ENCODE data around the gene CSNK2A3.

DNA sequence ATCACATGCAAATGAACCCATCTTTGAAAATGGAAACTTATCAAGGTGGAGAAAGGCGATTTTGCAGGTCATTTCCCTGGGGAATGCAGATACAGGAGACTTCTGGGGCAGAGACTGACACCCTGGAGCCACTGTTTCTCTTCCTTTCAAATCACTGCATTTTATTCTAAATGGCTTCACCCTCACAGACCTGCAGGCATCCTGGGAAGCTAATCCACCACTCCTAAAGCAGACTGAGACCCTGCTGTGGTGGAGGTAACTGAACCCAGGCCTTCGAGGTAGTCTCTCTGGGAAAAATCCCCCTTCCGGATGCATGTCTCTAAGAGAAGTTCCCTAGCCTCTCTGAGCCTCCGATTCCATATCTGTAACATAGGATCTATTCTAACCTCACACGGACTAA lies 20.9 kb upstream of the CSNK2A3 start:
- TF ChIP-seq, protein P1, sequence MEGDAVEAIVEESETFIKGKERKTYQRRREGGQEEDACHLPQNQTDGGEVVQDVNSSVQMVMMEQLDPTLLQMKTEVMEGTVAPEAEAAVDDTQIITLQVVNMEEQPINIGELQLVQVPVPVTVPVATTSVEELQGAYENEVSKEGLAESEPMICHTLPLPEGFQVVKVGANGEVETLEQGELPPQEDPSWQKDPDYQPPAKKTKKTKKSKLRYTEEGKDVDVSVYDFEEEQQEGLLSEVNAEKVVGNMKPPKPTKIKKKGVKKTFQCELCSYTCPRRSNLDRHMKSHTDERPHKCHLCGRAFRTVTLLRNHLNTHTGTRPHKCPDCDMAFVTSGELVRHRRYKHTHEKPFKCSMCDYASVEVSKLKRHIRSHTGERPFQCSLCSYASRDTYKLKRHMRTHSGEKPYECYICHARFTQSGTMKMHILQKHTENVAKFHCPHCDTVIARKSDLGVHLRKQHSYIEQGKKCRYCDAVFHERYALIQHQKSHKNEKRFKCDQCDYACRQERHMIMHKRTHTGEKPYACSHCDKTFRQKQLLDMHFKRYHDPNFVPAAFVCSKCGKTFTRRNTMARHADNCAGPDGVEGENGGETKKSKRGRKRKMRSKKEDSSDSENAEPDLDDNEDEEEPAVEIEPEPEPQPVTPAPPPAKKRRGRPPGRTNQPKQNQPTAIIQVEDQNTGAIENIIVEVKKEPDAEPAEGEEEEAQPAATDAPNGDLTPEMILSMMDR (IDR thresholded peaks at IDR 0.05): no peak
- no peak for TF ChIP-seq EP300 (IDR thresholded peaks at IDR 0.05)

All from tibial nerve (tissue), 4 donors.